Measurements from ENCODE around the gene ARHGEF38. TPM values are rescaled to one million over a fixed set of nuclear protein-coding genes. Genes with fewer than 3 reads are reported as not detected.

The ARHGEF38 gene
- polyA plus RNA-seq, 3 donors = not detected

DNA sequence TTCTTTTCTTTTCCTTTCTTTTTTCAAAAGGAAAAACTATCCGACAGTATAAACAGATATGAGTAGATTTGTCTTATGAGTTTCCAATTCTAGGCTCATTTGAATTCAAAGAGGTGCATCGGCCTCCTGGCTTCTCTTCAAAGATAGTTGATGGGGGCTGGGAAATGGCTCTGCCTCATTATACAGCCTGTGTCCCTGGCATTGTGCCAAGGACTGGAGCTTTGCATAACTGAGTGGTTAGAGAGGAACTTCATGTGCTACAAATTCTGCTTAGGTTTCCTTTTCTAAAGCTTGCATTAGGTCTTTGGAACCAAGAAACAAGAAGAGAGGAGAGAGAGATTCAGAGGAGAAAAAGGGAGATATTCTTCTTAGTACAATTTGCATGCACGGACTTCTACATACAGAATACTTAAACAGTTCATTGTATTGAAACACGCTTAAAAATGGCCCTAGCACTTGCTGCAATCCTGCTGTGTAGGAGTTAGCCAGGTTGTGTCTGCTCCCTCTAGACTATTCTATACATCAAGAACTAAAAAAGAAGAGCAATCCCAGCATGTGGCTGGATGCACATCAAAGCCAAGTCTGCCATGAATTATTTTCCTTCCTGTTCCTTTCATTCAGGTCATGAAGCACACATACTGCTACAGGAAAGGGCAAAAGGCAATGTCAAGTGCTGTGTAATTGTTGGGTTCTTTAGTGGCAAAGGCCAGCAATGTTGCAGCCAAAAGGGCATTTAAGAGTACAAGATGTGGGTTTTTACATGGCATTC, 85.2 kb downstream of the ARHGEF38 start:
- H3K9me3 Mint-ChIP-seq = no peaks in the 10 kb centered on the region
- intact Hi-C loops (cut with micrococcal nuclease) = no loop called here
- Histone ChIP-seq H3K27ac (ENCODE audit: low read depth in 1 of 2, low read length in 2 of 2) (no peak overlapping the region), H3K27me3 (ENCODE audit: control insufficient read depth in 2 of 2, insufficient read depth in 2 of 2, low read length in 2 of 2) (no peaks in the 10 kb centered on the region), H3K9me3 (replicated peaks in 1 of 2; ENCODE audit: control insufficient read depth in 1 of 2, insufficient read depth in 1 of 2, low read length in 2 of 2) (no peaks in the 10 kb centered on the region), H3K9ac (ENCODE audit: insufficient read depth, low read length, poor library complexity, severe bottlenecking) (no peak overlapping the region), H3K36me3 (replicated peaks in 1 of 2; ENCODE audit: control insufficient read depth in 1 of 2, insufficient read depth in 2 of 2, low read length in 2 of 2) (no peaks in the 10 kb centered on the region), H3K4me3 (replicated peaks in 1 of 3; ENCODE audit: low read depth in 2 of 3, low read length in 3 of 3) (no peak overlapping the region), H3K4me2 (replicated peaks; ENCODE audit: extremely low read depth, low read length, poor library complexity, severe bottlenecking) (no peak overlapping the region), H4K20me1 (ENCODE audit: insufficient read depth, low read length) (no peaks in the 10 kb centered on the region), H2AFZ (ENCODE audit: insufficient read depth, low read depth, low read length, poor library complexity, severe bottlenecking) (peak overlapping the region; percentile 2), H3K4me1 (ENCODE audit: control insufficient read depth in 1 of 2, insufficient read depth in 2 of 2, low read length in 2 of 2) (peaks cover 5 to 7% of the 10 kb centered on the region in 2 donors), H3K79me2 (ENCODE audit: insufficient read depth, low read length) (no peaks in the 10 kb centered on the region)
- peaks cover 0 to 1% (median 0%) of the 10 kb centered on the region in 3 donors for H3K27me3 Mint-ChIP-seq (ENCODE audit: low read depth in 3 of 3)
- H3K4me1 Mint-ChIP-seq = peaks cover 11% of the 10 kb centered on the region
- no peak overlapping the region for H3K27ac Mint-ChIP-seq
- 0% methylated on average over 1 of the region's 4 CpGs for WGBS (ENCODE audit: insufficient coverage)
- H3K4me3 Mint-ChIP-seq = peak overlapping the region in 1 of 2 donors; percentile 59
- peak; percentile 16 to 32 (median 23) for DNase-seq
- TF ChIP-seq, protein P1, sequence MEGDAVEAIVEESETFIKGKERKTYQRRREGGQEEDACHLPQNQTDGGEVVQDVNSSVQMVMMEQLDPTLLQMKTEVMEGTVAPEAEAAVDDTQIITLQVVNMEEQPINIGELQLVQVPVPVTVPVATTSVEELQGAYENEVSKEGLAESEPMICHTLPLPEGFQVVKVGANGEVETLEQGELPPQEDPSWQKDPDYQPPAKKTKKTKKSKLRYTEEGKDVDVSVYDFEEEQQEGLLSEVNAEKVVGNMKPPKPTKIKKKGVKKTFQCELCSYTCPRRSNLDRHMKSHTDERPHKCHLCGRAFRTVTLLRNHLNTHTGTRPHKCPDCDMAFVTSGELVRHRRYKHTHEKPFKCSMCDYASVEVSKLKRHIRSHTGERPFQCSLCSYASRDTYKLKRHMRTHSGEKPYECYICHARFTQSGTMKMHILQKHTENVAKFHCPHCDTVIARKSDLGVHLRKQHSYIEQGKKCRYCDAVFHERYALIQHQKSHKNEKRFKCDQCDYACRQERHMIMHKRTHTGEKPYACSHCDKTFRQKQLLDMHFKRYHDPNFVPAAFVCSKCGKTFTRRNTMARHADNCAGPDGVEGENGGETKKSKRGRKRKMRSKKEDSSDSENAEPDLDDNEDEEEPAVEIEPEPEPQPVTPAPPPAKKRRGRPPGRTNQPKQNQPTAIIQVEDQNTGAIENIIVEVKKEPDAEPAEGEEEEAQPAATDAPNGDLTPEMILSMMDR (IDR thresholded peaks at IDR 0.05) = no peak
- no peaks in the 10 kb centered on the region for H3K36me3 Mint-ChIP-seq

DNA sequence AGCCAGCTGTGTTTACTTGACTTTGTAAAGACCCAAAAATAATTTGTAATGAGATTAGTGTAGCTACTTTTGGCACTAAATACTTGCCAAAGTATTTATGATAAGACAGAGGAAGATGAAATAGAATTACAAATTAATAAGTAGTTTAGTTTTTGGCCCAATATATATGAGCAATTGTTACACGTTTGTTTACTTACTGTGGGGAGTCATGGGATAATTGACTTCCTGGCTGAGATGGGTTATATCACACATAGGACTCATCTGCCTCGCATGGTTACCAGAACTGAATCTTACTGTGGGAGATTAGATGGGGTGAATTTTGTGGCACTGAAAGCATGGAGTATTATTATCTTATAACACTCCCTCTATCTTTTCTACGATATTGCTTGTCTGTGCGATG, 89.4 kb downstream of the ARHGEF38 start:
- H3K4me3 Mint-ChIP-seq = no peak overlapping the region

More for the DNA sequence above, 89.4 kb downstream of the ARHGEF38 start:
- Histone ChIP-seq H3K27ac (ENCODE audit: low read depth in 1 of 2, low read length in 2 of 2) (no peak overlapping the region), H2AFZ (ENCODE audit: insufficient read depth, low read depth, low read length, poor library complexity, severe bottlenecking) (no peak overlapping the region), H3K36me3 (replicated peaks in 1 of 2; ENCODE audit: control insufficient read depth in 1 of 2, insufficient read depth in 2 of 2, low read length in 2 of 2) (no peaks in the 10 kb centered on the region), H4K20me1 (ENCODE audit: insufficient read depth, low read length) (no peaks in the 10 kb centered on the region), H3K27me3 (ENCODE audit: control insufficient read depth in 2 of 2, insufficient read depth in 2 of 2, low read length in 2 of 2) (no peaks in the 10 kb centered on the region), H3K79me2 (ENCODE audit: insufficient read depth, low read length) (no peaks in the 10 kb centered on the region), H3K9ac (ENCODE audit: insufficient read depth, low read length, poor library complexity, severe bottlenecking) (no peak overlapping the region), H3K4me1 (ENCODE audit: control insufficient read depth in 1 of 2, insufficient read depth in 2 of 2, low read length in 2 of 2) (peaks cover 5 to 7% of the 10 kb centered on the region in 2 donors), H3K4me3 (replicated peaks in 1 of 3; ENCODE audit: low read depth in 2 of 3, low read length in 3 of 3) (no peak overlapping the region), H3K9me3 (replicated peaks in 1 of 2; ENCODE audit: control insufficient read depth in 1 of 2, insufficient read depth in 1 of 2, low read length in 2 of 2) (no peaks in the 10 kb centered on the region), H3K4me2 (replicated peaks; ENCODE audit: extremely low read depth, low read length, poor library complexity, severe bottlenecking) (no peak overlapping the region)
- Mint-ChIP-seq H3K36me3 (no peaks in the 10 kb centered on the region), H3K27me3 (ENCODE audit: low read depth in 3 of 3) (peaks cover 0 to 2% (median 1%) of the 10 kb centered on the region in 3 donors), H3K9me3 (no peaks in the 10 kb centered on the region), H3K27ac (no peak overlapping the region), H3K4me1 (peaks cover 11% of the 10 kb centered on the region)
- intact Hi-C loops (cut with micrococcal nuclease) = no loop called here
- DNase-seq = no peak
- TF ChIP-seq, protein P1 (IDR thresholded peaks at IDR 0.05) = no peak
- WGBS (ENCODE audit: insufficient coverage) = no CpG with 5 or more reads among the region's 4 CpGs

All from CD14-positive monocyte (primary cell).